Cerebellar cortex (tissue), 1 donor: Measurements from ENCODE around the gene HNRNPLL.

Source experiments
- DNase-seq: peaks from one replicate; pipeline ENCODE4 v3.0.0-alpha.2; 2015; ENCODE audit warnings: low spot score

Gene HNRNPLL

DNA sequence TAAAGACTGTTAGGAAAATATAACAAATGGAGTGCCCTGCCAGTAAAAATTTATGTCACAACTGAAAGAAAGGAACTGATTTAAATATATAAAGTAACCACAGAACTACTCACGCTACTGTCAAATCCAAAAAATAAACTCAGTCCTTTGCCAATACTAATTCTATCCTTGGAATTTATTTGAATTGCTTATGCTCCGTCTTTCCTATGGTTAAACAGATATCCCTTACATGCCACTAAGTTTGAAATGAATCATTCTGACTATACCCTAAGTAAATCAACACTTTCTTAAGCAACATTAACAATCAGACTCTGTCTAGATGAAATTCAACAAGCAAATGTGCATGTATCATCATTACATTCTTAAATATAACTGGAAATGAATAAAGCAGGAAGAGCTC is 9.8 kb downstream of the HNRNPLL start:
- no peak for DNase-seq

DNA sequence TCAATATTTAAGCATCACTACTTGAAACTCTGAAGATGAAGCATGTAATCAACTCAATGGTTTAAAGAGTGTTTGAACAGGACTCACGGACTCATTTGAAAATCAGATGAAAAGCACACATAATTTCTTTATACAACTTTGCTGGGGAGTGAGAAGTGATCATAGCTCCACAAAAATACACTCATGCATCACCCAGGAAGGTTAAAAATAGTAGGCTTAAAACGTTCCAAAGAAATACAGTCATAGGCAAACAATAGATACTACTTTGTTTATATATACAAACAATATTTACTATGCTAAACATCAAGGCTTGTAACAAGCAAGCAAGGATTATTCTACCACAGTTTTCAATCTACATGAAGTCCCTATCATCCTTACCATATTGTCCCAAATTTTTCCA is 11.6 kb downstream of the HNRNPLL start:
- DNase-seq: no peak

DNA sequence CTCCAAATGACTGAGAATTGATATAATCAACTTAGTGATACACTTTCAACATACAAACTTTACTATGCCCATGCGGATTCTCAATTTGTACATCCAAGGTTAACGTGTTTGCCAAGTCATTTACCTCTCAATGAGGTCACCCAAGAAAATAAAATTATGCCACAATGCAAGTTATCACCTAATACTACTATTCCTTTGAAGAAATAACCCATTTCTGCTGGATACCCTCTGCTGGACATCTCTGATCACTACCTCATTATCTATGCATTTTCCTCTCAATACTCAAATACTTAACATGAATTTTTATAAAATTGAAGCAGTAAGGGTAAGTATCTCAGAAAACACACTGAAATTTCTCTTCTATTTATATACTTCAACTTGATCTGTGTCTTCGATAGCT is 12.7 kb downstream of the HNRNPLL start:
- DNase-seq: no peak

DNA sequence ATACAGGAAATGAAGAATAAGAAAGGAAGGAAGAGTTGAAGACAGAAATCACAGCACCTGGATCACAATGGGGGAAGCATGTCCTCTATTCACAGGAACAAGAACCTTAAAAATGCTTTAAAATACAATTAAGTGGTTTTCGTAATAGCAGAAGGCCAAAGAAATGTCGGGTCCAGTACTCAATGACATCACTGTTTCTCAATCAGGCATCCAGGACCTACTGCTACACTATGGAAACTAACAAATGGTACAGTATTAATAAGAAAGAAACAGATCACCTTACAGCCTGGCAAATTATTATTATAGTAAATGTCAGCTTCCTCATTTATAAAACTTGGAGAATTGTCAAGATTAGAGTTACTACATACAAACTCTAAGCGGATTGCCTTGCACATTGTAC is 15.8 kb downstream of the HNRNPLL start:
- no peak for DNase-seq

DNA sequence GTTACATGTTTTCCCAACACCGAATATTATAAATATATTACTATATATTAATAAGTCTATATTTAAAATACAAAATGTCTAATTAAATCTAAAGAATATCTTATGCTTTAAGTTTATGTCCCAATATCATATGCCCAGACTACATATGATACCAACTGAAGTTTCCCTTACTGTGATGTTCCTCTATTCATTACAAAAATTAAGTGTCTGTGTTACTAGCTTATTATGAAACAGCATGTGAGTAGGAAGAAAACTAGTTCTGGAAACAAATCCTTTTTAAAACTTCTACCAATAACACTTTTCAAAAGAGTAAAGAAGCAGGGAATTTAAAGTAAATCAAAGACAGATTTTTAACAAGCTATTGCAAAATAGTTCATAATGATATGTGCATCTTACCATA is 17.8 kb downstream of the HNRNPLL start:
- DNase-seq: no peak

DNA sequence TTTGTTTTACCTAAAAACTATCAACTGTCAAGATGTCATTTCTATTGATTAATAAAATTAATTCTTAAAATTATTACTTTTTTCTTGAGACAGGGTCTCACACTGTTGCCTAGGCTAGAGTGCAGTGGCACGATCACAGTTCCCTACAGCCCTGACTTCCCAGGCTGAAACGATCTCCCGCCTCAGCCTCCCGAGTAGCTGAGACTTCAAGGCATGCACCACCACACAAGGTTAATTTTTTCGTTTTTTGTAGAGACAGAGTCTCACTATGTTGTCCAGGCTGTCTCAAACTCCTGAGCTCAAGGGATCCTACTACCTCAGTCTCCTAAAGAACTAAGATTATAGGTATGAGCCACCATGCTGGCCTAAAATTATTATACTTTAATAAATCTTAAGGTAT is 18.7 kb downstream of the HNRNPLL start:
- DNase-seq: no peak

DNA sequence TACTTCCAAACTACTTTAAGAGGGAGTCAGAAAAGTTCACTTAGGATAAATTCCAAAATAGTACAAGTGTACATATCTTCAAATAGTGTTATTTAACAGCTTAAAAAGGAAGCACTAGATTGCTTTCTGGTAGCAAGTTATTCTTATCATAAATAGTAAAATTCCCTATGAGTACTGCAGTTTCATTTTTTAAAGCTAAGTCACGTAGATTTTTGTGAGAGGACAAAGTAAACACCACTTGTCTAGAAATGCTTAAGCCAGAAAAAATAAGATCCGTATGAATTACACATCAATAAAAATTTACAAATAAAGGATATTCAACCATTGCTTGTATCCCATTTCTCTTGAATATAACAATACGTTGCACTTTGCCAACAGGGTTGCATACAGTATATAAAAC is 19.2 kb downstream of the HNRNPLL start:
- DNase-seq: no peak

DNA sequence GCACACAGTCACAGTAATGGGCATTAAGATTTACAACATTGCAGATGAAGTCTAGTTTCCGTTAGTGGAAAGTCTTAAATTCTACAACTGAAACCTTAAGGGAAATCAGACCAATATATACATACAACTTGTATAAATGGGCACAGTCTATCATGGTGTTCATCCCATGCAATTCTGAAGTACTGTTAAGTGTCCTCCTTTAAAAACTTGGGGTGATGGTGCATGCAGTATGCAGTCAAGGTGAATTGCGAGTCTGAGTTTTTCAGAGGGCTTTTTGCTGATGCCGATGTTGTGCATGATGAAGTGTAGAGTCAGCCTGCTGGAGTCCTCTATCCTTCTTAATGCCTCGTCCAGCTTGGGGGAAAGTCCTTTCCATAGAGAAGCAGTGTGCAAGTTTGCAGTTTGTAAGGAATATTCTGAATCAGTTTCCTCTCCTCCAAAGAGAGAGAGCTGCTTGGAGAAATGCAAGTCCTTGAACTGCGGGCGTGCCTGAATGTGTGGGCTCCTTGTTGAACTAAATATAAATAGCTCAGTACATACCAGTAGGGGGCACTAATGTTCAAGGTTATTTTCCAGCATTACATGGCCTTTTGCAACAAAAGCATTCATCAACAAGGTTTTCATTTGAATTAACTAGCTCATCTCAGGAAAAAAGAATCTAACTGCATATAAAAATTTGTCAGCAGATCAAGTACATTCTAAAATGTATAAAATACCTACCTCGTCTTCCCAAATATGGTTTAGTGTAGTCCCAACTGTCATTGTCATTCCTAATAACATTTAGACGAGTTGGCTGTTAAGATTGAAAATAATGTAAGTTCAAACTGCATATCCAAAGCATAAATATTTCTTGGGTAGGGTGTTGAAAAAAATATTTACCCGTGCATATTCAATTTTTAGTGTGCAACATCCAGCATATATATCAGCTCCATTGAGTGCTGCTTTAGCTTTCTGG is 21.3 kb downstream of the HNRNPLL start:
- peak; percentile 91 for DNase-seq

DNA sequence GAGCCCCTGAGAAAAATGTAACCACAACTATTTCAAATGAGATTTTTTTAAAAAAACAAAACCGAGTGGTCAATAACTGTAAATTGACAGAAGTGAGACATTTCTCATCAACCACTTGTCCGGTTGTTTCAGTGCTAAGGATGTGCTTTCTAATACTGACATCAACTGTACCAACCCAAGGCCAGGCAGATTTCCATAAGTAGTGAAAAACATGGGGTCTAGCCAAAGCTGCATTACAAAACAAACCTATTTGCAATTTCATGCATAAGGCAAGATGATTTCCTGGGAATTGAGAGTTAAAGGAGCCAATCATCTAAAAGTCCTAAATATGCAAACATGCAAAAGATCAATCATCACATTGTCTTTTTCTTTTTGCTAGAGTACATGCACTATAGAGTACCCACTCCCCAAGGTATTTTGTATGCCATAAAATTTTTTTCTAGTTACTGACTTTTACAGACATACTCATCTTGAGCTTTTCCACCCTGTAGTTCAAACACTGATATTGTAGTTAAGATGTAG is 22.6 kb downstream of the HNRNPLL start:
- no peak for DNase-seq

DNA sequence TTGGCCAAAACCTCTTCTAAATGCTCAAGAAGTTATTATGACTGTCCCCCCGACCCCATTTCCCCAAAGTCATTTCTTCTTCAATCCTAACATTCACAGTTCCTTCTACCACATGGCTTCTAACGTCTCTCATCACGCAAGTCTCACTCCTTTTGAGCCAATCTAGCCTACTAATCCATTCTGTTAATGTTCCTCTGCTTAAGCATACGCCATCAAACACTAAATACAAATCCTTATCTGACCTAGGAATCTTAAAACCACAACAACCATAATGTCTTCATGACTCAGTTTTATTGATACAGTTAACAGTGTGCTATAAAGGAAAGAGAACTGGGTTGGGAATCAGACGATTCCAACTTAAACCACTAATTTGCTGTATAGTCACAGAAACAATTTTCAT is 23.9 kb downstream of the HNRNPLL start:
- DNase-seq: no peak

DNA sequence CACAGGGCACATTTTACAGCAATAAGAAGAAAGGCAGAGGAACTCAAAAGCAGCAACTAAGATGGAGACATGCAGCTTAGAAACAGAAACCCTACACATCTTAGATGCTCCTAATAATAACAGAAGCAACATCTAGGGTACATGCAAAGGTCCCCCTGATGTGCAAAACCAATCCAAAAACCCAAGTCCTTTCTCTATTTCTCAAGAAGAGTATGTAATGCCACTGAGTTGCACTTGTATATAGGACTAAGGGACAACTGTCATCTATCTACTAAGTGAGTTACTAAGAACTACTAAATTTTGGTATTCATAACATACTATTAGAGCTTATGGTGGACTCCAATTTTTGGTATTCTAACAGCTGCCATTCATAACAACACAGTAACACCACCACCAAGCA is 28.4 kb downstream of the HNRNPLL start:
- no peak for DNase-seq

DNA sequence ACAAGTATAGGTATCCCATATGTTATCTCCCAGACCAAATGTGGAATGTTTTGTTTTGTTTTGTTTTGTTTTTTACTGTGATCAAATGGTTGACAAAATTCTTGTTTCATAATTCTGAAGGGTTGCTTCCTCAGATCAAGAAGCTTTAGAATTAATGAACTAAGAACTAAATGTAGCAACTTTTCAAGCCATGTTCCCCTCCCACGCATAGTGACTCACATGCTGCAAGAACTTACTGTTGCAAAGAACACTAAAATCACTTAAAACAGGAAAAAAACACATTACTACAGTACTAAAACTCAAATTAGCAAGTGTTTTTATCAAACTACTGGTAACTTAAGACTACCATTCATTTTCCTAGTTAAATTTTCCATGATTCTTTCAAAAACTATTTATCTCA is 30.6 kb downstream of the HNRNPLL start:
- no peak for DNase-seq

DNA sequence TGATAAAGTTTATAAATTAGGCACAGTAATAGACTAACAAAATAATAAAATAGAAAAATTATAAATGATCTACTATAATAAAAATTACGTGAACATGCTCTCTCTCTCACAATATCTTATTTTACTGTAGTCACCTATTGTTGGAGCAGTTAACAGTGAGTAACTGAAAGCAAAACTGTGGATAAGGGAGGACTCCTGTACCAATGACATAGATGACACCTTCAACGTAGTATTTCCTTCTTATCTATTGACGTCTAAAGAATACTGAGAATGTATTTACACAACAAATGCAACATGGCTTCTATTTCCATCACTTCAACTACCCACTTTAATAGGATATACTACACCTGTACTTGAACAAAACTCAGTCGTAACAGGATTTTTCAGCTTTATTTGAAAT is 31.5 kb downstream of the HNRNPLL start:
- DNase-seq: no peak

DNA sequence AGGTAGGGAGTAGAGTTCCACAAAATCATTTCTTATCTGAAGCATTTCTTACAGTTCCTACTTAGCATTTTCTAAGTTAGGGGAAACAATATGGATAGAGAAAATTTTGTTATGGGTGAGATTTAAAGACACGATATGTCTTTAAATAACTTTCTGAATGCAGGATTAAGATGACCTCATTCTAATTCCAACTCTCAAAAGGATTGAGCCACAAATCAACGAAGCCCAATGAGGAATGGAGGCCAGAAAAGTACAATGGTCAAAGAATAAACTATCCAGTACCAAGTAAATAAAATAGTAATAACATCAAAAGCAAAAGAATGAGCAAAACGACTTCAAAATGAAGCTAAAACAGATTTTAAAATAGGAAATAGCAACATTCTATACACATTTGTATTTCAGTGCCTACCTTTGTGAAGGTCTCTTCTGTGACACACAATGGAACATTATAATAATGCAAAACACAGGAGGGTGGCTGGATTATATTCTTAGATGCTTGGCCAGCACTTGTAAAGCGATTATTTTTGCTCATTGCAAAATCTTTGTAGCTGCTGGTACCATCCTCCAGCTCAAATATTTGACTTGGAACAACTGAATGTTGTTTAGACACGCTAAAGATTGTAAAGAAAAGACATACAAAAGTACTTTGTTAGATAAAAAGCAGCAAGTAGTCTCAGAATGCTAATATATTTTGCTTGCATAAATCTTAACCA is 33.8 kb downstream of the HNRNPLL start:
- DNase-seq: no peak

DNA sequence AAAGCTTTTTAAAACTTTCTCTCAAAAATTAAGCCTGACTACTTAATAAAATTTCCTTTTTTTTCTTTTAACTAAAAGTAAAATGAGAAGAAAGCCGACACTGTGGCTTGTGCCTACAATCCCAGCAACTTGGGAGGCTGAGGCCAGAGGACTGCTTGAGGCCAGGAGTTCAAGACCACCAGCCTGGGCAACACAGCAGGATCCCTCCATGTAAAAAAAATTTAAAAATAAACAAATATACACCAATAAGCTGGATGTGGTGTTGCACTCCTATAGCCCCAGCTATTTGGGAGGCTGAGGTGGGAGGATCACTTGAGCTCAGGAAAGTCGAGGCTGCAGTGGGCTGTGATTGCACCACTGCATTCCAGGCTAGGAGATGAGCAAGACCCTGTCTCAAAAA is 37.4 kb downstream of the HNRNPLL start:
- DNase-seq: no peak

DNA sequence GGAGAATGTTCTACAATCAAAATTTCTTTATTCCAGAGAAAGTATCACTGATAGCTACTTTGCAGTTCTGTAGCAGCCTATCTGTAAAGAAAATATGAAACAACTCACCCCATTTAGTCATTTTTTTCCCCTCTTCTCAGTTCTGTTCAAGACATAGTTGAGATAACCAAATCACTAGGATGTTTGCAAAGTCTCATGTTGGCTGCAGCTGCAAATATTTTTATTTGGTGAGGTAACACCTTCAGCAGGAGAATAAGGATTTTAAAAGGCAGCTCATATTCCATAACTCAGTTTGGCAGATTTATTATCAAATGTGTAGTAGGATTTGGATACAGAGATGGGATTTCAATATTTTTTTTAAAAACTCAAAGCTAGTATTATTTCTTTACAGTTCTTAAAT is 41.0 kb downstream of the HNRNPLL start:
- no peak for DNase-seq

DNA sequence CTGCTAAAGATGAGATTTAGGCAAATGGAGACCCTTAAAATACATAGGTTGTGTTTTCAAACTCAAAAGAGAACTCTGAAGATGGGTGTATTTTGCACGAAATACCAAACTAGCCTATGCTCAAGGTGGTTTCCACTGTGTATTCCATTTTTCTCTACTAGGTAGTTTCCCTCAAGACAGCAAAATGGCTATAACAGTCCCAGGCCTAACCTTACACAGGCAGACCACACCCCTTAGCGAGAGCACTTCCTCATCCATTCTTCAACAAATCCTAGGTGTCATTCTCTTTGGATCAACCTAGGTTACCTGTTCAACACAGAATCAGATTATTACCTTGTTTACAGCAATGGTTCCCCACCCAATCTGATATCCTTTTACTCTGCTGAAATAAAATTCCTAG is 42.6 kb downstream of the HNRNPLL start:
- DNase-seq: no peak

DNA sequence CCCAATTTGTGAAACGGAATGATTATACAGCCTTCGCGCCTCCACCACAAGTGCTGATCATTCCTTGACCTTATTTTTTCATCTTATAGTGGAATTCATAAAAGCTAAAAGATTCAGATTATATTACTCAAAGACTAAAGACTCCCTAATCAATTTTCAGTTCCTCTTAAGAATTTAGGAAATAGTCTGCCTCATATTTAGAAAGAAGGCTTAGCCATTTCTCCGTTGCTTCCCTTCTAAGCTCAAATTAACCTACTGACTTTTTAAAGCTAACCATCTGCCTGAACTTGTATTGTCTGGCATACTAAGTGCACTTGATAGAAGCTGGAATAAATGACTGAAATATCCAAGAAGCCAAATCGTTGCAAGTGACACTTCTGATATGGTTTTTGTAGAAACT is 44.7 kb downstream of the HNRNPLL start:
- no peak for DNase-seq

DNA sequence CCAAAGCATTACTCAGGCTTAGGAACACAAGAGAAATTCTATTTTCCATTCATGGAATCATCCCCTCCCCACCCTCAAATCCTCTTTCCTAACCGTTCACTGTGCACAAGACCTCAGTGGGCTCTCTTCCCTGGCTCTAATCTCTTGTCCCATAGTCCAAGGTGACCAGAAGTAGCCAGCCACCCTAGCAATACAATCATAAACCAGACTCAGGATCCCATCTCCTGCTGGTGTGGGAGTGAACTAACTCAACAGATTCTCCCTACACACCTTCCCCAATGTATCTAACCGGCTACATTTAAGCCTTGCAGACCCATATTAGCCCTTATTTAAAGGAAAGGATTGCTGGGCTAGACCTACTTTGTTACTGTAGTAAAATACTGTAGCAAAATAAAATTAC is 45.5 kb downstream of the HNRNPLL start:
- no peak for DNase-seq

DNA sequence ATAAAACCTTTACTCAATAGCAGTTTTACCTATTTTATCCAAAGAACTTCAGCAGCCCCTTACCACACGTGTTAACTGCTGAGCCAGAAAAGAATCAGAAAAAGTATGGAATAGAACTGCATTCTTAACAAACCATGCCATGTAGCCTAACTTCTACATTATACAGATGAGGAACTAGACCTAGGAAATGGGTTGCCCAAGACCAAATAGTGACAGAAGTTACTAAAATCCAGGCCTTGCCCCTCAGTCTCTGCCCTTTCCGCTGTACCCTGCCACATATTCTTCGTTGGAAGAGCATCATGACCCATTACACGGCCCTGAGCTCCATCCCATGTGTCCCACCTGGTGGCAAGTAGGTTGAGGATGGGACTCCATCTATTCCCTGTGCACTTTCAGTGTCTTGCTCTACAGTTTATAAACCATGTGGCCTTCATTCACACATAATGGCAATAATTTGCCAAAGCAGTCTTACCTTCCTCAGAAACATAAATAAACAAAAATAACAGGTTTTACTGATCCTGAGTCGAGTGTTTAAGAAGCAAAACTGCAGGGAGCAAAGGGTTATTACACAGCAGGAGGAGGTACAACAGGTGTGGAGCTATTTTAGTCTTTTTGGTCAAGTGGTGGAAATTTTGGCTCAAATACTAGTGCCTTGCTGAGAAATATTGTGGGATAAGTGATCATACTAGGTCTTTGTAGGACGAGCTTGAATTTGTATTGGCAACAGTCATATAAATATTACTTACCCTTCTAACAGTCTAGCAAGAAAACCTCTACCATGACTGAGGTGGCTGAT is 46.5 kb downstream of the HNRNPLL start:
- peak; percentile 33 for DNase-seq

DNA sequence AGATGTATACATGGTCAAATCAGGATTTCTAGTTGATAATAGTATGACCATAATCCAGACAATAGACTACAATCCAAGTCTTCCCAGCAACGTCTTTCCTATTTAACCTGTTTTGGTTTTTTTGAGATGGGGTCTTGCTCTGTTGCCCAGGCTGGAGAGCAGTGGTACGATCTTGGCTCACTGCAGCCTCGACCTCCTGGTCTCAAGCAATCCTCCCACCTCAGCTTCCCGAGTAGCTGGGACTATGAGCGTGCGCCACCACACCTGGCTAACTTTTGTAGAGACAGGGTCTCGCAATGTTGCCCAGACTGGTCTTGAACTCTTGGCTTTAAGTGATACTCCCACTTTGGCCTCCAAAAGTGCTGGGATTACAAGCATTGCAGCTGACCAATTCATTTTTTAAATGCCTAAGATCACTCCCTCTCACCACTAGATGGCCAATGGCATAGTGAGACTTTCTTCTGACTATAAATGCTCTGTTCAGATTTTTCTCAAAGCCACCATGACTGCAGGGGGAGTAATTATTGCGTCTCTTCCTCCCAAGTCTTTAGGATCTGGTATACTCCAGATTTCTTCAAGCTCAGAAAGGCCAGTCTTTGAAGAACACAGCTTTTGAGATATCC is 47.6 kb downstream of the HNRNPLL start:
- peak; percentile 27 for DNase-seq

DNA sequence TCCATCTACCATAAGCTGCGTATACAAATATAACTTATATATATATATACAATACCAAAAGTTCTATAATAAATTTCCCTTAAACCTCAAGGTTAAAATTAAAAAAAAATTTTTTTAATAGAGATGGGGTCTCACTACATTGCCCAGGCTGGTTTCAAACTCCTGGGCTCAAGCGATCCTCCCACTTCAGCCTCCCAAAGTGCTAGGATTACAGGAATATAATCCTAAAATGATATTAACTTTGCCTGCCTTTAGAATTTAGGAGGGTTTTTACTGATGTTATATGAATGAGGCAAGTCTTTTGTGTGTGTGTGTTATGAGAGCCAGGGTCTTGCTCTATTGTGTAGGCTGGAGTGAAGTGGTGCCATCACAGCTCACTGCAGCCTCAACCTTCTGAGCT is 49.2 kb downstream of the HNRNPLL start:
- no peak for DNase-seq
